Hematopoietic multipotent progenitor cell treated with erythropoietin and hydrocortisone succinate and interleukin-3 and kit ligand, for 6 days (in vitro differentiated cells): Measurements from ENCODE around the gene OR51B6.
"Not testable (repeated sequence)": the region's sequence is repeated elsewhere in the genome, so short reads cannot be mapped to it uniquely, and the experiment has no call there.

Experiments
- DNase-seq: peaks from one replicate; pipeline ENCODE4 v3.0.0-alpha.2; 2015

OR51B6 gene, protein sequence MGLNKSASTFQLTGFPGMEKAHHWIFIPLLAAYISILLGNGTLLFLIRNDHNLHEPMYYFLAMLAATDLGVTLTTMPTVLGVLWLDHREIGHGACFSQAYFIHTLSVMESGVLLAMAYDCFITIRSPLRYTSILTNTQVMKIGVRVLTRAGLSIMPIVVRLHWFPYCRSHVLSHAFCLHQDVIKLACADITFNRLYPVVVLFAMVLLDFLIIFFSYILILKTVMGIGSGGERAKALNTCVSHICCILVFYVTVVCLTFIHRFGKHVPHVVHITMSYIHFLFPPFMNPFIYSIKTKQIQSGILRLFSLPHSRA

GRCh38 chr11:5351208-5351607 lies at the start of gene OR51B6:
TSS of gene OR51B6 (plus strand) at chr11:5351508. CDS start at chr11:5351508, 0 bp downstream.
- no peak for DNase-seq

DNA sequence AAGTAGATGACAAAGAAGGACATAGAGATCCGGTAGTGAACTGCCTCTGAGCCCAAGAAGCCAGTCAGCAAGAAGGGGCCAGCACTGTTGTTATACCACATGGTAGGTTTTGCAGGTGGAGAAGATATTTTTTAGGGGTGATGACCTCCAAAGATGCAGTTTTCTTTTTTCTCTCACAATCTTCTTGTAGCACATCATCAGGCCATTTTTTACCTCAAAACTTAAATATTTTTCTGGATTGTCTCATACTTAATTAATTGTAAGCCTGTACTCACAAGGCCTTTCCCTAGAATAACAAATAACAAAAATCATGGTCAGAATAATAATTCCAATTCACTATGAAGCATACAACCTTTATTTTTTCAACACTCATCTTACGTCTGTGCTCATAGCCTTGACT lies 49.5 kb upstream of the OR51B6 start, which contains the start of gene OR51B4:
Gene OR51B4 (minus strand): TSS at position 101 of the 400 bp plus-strand sequence. CDS start 0 bp downstream, at position 101.
- no peak for DNase-seq

GRCh38 chr11:5303626-5304025 lies 47.7 kb upstream of the OR51B6 start:
- peak; percentile 96 for DNase-seq

GRCh38 chr11:5304046-5304445 lies 47.3 kb upstream of the OR51B6 start:
- no peak for DNase-seq

DNA sequence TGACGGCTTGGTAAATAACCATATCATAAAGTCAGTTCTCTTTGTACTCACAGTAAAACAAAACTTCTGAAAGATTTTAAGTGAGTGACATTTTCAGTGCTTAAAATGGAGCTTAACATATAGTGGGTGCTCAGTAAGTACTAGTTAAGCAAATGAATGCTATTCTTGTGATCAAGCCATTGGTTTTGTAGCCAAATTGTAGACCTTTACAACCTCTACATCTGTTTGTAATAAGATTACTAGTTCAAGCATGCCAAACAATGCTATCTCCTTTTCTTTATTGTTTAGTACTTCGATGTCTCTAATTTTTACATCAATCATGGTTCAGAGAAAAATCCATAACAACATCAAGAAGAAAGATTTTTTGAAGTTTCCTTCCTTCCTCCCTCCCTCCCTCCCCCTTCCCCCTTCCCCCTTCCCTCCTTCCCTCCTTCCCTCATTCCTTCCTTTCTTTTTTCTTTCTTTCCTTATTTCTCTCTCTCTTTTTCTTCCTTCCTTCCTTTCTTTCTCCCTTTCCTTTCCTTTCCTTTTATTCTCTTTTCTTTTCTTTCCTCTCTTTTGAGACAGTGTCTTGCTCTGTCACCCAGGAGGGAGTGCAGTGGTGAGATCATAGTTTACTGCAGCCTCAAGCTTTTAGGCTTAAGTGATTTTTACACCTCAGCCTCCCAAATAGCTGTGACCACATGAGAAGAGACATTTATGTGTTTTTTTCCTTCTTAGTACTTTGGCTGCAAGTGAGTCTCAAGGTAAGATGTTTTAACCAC lies 43.9 kb upstream of the OR51B6 start:
- DNase-seq, result no peak

GRCh38 chr11:5310423-5310822 lies 40.9 kb upstream of the OR51B6 start:
- DNase-seq, result no peak

DNA sequence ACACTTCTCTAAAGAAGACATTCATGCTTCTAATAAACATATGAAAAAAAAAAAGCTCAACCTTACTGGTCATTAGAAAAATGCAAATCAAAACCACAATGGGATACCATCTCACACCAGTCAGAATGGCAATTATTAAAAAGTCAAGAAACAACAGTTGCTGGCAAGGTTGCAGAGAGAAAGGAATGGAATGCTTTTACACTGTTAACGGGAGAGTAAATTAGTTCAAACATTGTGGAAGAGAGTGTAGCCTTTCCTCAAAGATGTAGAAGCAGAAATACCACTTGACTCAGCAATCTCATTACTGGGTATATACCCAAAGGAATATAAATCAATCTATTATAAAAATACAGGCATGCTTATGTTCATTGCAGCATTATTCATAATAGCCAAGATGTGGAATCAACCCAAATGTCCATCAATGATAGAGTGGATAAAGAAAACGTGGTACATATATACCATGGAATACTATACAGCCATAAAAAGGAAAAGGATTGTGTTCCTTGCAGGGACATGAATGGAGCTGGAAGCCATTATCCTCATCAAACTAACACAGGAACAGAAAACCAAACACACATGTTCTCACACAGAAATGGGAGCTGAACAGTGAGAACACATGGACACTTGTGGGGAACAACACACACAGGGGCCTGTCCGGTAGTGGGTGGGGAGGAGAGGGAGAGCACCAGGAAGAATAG lies 37.8 kb upstream of the OR51B6 start:
- DNase-seq, result not testable (repeated sequence)

DNA sequence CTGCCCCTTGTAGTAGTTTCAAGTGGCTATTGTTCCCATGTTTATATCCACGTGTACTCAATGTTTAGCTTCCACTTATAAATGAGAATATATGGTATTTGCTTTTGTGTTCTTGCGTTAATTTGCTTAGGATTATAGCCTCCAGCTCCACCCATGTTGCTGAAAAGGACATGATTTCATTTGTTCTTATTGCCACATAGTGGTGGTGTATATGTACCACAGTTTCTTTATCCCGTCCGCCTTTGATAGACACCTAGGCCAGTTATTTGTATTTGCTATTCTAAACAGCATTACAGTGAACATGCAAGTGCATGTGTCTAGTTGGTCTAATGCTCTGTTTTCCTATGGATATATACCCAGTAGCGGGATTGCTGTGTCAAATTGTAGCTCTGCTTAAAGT lies 34.0 kb upstream of the OR51B6 start:
- peak; percentile 42 for DNase-seq

- no peak for DNase-seq
Observed at GRCh38 chr11:5324197-5324596, 27.1 kb upstream of the OR51B6 start, which contains the start of gene OR51B2. TSS of gene OR51B2 (minus strand) at chr11:5324297. CDS start at chr11:5324297, 0 bp downstream.

DNA sequence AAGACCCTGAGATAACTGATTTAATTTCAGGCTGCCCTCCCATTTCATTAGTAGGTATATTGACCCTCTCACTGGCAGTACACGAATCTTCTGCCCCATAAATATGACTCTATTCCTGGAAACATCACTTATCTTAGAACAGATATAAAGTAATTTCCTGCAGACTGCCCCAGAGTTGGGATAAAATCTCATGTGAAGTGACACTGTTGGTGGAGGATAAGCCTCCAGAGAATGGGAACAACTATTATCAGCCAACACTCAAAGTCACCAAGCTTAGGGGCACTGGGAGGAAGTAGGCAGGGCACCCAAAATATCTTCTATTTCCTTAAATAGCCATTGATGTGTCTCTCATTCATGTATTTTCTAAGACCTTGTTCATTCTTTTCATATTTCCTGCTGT lies 16.1 kb upstream of the OR51B6 start:
- DNase-seq, result peak; percentile 63

DNA sequence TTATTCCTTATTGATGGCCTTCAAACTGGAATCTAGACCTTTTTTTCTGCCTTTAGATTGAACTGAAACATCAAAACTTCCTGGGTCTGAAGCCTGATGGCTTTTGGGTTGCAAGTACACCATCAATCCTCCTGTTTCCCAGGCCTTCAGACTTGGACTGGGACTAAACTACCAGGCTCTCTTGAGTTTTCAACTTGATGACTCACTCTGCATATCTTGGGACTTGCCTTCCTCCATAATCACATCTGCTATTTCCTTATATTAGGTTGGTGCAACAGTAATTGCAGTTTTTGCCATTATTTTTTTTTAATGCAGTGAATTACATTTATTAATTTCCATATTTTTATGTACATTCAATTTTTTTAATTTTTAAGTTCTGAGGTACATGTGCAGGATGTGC lies 15.0 kb upstream of the OR51B6 start:
- no peak for DNase-seq

DNA sequence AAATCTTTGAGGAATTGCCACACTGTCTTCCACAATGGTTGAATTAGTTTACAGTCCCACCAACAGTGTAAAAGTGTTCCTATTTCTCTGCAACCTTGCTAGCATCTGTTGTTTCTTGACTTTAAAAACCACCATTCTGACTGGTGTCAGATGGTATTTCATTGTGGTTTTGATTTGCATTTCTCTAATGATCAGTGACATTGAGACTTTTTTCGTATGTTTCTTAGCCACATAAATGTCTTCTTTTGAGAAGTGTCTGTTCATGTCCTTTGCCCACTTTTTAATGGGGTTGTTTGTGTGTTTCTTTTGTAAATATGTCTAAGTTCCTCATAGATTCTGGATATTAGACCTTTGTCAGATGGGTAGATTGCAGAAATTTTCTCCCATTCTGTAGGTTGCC lies 14.1 kb upstream of the OR51B6 start:
- DNase-seq, result not testable (repeated sequence)

DNA sequence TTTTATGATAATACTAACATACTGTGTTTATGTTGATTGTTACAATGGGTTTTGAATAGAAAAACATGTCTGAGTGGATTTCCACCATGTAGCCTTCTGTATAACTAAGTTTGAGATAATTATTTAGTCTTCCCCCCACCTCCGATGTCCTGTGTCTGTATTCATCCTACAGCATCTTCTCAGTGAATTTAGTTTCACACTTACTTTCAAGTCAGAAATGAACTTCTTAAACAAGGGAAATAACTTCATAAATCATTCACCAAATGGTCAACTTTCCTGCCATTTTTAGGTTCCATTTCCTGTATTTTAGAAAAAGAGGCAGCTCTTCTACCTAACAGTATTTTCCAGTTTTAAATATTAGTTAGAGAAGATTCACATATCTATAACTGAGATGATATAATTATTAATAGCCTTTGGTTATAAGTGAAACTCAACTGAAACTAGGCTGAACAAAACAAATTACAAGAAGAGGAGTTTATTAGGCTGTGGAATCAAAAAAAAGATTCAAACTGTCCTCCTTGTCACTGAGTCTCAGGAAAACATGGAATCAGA lies 11.5 kb upstream of the OR51B6 start:
- no peak for DNase-seq

DNA sequence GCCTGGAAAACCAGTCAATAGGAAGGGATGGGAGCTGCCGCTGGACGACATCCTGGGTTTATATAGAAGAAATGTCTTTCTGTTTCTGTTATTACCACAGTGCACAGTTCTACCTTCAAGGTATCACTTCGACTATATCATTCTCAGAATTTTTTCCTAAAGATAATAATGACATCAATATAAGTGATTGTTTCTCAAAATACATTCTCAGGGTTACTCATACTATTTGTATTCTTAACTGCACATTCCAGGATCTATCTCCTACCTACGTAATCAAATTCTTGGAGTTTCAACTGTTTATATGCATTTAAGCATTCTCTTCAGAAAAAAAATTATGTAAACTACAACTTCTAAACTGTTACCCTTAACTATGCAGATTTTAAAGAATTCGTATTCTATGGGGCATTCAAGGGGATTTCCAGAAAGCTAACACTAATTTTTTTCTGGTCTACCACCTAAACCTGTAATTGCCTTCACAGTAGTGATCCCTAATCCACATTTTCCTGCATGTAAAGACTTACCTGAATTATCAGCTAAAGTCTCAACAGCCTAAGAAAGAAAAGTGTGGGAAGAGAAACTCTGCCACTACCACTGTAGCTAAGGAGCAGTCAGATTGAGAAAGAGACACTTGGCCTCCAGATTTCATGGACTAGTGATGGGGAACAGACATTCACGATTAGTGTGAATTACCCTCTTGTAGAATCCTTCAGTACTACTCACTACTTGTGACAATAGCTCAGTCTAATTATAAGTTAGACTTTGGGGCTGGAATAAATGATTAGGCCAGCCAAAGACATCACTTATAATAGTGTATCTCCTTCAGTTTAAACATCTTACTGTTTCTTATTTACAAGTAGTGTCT lies 7.6 kb upstream of the OR51B6 start, which contains the start of gene OR51B5:
Gene OR51B5 (minus strand): TSS at position 51 of the 862 bp plus-strand sequence. CDS start 0 bp downstream, at position 51.
- DNase-seq, result no peak

DNA sequence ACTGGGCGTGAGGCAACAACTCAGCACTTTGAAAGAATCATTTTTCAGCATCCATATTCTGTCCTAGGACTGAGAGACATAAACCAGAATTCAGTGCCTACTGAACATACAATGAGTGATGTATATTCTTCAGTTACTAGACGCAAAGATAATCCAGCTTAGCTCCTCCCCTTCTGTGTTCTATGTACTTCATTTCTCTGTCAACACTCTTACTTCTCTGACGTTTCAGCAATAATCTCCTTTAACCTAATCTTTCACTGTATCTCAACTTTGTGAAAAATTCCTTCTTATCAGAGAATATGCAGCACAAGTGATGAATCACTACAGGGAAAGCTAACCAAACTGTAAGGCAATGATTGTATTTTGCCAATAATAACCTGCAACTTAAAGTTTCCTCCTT lies 5.5 kb upstream of the OR51B6 start:
- no peak for DNase-seq

GRCh38 chr11:5348551-5349194 lies 2.6 kb upstream of the OR51B6 start:
- DNase-seq, result peak; percentile 70

DNA sequence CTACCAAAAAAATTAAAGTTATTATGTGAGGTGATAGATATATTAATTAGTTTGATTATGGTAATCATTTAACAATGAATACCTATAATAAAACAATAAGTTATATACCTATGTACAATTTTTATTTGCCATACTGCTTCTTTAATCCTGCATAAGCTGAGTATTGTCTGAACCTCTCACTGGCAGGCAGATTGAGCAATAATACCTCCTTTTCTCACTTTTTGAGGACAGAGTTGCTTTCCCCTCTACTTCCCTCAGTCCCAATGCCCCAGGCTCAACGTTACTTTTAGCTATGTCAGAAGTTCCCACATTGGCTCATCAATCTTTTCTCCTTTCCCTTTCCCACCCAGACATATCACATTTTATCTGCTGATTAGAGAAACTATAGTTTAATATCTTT lies 1.8 kb upstream of the OR51B6 start:
- no peak for DNase-seq

GRCh38 chr11:5356031-5356430 lies 4.7 kb downstream of the OR51B6 start:
- not testable (repeated sequence) for DNase-seq

DNA sequence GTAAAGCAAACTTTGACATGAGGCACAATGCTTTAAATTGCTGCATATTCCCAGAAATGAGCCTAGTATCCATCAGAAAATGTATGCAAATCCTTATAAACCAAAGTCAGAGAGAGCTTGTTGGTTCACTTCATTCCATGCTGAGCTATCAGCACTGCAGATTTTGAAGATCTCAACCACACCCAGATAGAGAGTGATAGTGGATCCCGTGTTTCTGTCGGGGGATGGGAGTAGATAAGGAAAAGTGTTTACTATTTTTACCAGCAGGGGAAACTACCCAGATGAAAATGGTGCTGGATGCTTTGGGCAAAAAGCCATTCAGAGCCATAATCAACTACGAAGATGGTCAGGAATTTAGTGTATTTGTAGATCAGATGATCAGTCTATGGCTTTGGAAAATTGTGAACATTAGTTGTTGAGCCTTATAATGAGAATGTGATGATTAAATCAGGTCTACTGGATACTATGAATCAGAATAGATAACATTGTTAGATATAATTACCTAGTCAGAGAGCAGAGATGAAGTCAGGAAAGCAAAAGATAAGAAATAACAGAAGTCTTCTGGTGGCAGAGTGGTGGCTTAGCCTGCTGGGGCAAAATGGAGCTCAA lies 10.8 kb downstream of the OR51B6 start:
- DNase-seq, result no peak

GRCh38 chr11:5363679-5364078 lies 12.4 kb downstream of the OR51B6 start:
- DNase-seq, result no peak

- no peak for DNase-seq
Observed at GRCh38 chr11:5364214-5364613, 12.9 kb downstream of the OR51B6 start.
